Breast epithelium (tissue), 4 donors: ENCODE measurements around the gene RELN. TPM values are rescaled to one million over a fixed set of nuclear protein-coding genes. Genes with fewer than 3 reads are reported as not detected.

Experiments
- DNase-seq, 2 donors: peaks; one replicate each; pipeline ENCODE4 v3.0.0-alpha.2; 2019; ENCODE audit warnings: low spot score in 2 of 2
- H3K27ac ChIP-seq, 2 donors: fragments of 200-600 bp; sonication (generic) in 1 of 2; one replicate each; pipeline ENCODE4 v1.5.1; 2016 to 2019; ENCODE audit warnings: mild to moderate bottlenecking in 1 of 2
- H3K27me3 ChIP-seq, 2 donors: fragments of 200-600 bp; sonication (generic) in 1 of 2; one replicate each; pipeline versions ENCODE4 v1.5.1 to v1.6.0; 2017 to 2019; ENCODE audit warnings: control low read depth in 1 of 2, mild to moderate bottlenecking in 1 of 2
- H3K36me3 ChIP-seq: fragments of 200-600 bp; one replicate; pipeline ENCODE4 v1.5.1; 2019
- H3K4me1 ChIP-seq, 2 donors: fragments of 200-600 bp; sonication (generic); one replicate each; pipeline ENCODE4 v1.5.1; 2016 to 2019; ENCODE audit warnings: control low read depth in 1 of 2
- H3K4me3 ChIP-seq, 3 donors: fragments of 200-600 bp; sonication (generic); 1 replicate in 2 of 3; 2 replicates in 1 of 3; pipeline ENCODE4 v1.5.1; 2016 to 2019; ENCODE audit warnings: mild to moderate bottlenecking in 3 of 3, moderate library complexity in 2 of 3
- H3K9me3 ChIP-seq, 2 donors: fragments of 200-600 bp; sonication (generic) in 1 of 2; one replicate each; pipeline ENCODE4 v1.5.1; 2016 to 2019; ENCODE audit warnings: control low read depth in 1 of 2
- CTCF ChIP-seq, 3 donors: fragments of 450-650 bp; IDR thresholded peaks; one replicate each; pipeline ENCODE4 v1.5.1; 2016 to 2017; ENCODE audit warnings: antibody characterized with exemption in 3 of 3, mild to moderate bottlenecking in 3 of 3, moderate library complexity in 3 of 3
- POLR2A ChIP-seq: fragments of 450-650 bp; IDR thresholded peaks from one replicate; pipeline ENCODE4 v1.6.1; 2016; ENCODE audit warnings: antibody characterized with exemption, mild to moderate bottlenecking, moderate library complexity
- POLR2AphosphoS5 ChIP-seq, 3 donors: sonication (generic); formaldehyde crosslinking; IDR thresholded peaks; one replicate each; pipeline ENCODE4 v1.6.1; 2017; ENCODE audit warnings: antibody characterized with exemption in 3 of 3
- intact Hi-C: fragments of 100-400 bp; cut with DNase I; formaldehyde crosslinking; loops from one replicate; pipeline ENCODE4 v1.15.1; 2023; ENCODE audit warnings: low total_unique reads
- total RNA-seq, 3 donors: library from RNA; depleted of rRNA; stranded (reverse); fragments of >200 nt; gene quantifications; one replicate each; pipeline ENCODE4 v1.1.0, GENCODE V29; 2016

RELN gene
- total RNA-seq, 3 donors from 2014 or later, result 3.0 to 9.8 (median 4.5) TPM

GRCh38 chr7:103564416-103564815 lies 425.0 kb downstream of the RELN start:
- no peak for DNase-seq
- H3K4me1 ChIP-seq, result no peaks in the 10 kb centered on the region
- no peak overlapping the region for H3K27ac ChIP-seq
- no peak for TF ChIP-seq POLR2A
- H3K4me3 ChIP-seq, result no peak overlapping the region
- H3K36me3 ChIP-seq, result no peaks in the 10 kb centered on the region
- no peaks in the 10 kb centered on the region for H3K27me3 ChIP-seq
- no peaks in the 10 kb centered on the region for H3K9me3 ChIP-seq
- intact Hi-C loops, result no loop called here

GRCh38 chr7:103560136-103560535 lies 429.3 kb downstream of the RELN start:
- Histone ChIP-seq H3K4me3 (no peak overlapping the region), H3K4me1 (no peaks in the 10 kb centered on the region), H3K27ac (no peak overlapping the region), H3K27me3 (no peaks in the 10 kb centered on the region), H3K9me3 (no peaks in the 10 kb centered on the region), H3K36me3 (no peaks in the 10 kb centered on the region)
- TF ChIP-seq POLR2A, result no peak
- no peak for TF ChIP-seq POLR2AphosphoS5 (IDR thresholded peaks at IDR 0.05)
- TF ChIP-seq CTCF (IDR thresholded peaks at IDR 0.05), result no peak
- no peak for DNase-seq
- intact Hi-C loops, result no loop called here

- no peaks in the 10 kb centered on the region for H3K9me3 ChIP-seq
- TF ChIP-seq POLR2A, result no peak
- no peak for TF ChIP-seq POLR2AphosphoS5 (IDR thresholded peaks at IDR 0.05)
- no peak for TF ChIP-seq CTCF (IDR thresholded peaks at IDR 0.05)
- H3K27ac ChIP-seq, result no peak overlapping the region
- no peaks in the 10 kb centered on the region for H3K4me1 ChIP-seq
- H3K36me3 ChIP-seq, result no peaks in the 10 kb centered on the region
- H3K4me3 ChIP-seq, result no peak overlapping the region
- intact Hi-C loops, result no loop called here
- no peak for DNase-seq
- no peaks in the 10 kb centered on the region for H3K27me3 ChIP-seq
These were observed 438.4 kb downstream of the RELN start for GRCh38 chr7:103551016-103551415.

- DNase-seq, result no peak
- no peaks in the 10 kb centered on the region for H3K27me3 ChIP-seq
- intact Hi-C loops, result no loop called here
- no peak for TF ChIP-seq POLR2A
- TF ChIP-seq POLR2AphosphoS5 (IDR thresholded peaks at IDR 0.05), result no peak
- no peak for TF ChIP-seq CTCF (IDR thresholded peaks at IDR 0.05)
- no peak overlapping the region for H3K27ac ChIP-seq
- H3K4me3 ChIP-seq, result no peak overlapping the region
- no peaks in the 10 kb centered on the region for H3K4me1 ChIP-seq
- no peaks in the 10 kb centered on the region for H3K36me3 ChIP-seq
- H3K9me3 ChIP-seq, result no peaks in the 10 kb centered on the region
These were observed 439.7 kb downstream of the RELN start for GRCh38 chr7:103549786-103550185.

- DNase-seq, result no peak
- intact Hi-C loops, result no loop called here
- H3K4me3 ChIP-seq, result no peak overlapping the region
These were observed 441.8 kb downstream of the RELN start for GRCh38 chr7:103547451-103548284.

More at GRCh38 chr7:103547451-103548284, 441.8 kb downstream of the RELN start:
- Histone ChIP-seq H3K27ac (no peak overlapping the region), H3K27me3 (no peaks in the 10 kb centered on the region), H3K4me1 (no peaks in the 10 kb centered on the region), H3K36me3 (no peaks in the 10 kb centered on the region), H3K9me3 (no peaks in the 10 kb centered on the region)
- TF ChIP-seq POLR2A (no peak), POLR2AphosphoS5 (IDR thresholded peaks at IDR 0.05) (no peak), CTCF (IDR thresholded peaks at IDR 0.05) (no peak)
